Measurements from ENCODE around the gene VTN. TPM values are rescaled to one million over a fixed set of nuclear protein-coding genes. Genes with fewer than 3 reads are reported as not detected.
A peak's percentile ranks its signal among the peaks of the same experiment; 100 is the strongest.

Gene VTN
- polyA plus RNA-seq, 2 of the 4 experiments (the other 2 are of a cell fraction): 10.2 to 25.5 TPM

GRCh38 chr17:28334666-28335200 lies 35.4 kb downstream of the VTN start:
- H3K4me1 ChIP-seq: peaks cover 31% of the 10 kb centered on the region
- H3K4me3 ChIP-seq: peak overlapping the region; percentile 86
- peak overlapping the region; percentile 85 for H3K4me2 ChIP-seq
- ATAC-seq (peak; percentile 0 to 4; a peak in 3 of 6 replicates), DNase-seq (ENCODE audit: low read depth in 1 of 2, low spot score in 1 of 2) (no peak), FAIRE-seq (no peak)
- peak overlapping the region; percentile 80 to 86 for H3K27ac ChIP-seq
- POLR2A ChIA-PET: interaction anchor here (0.8 to 2.1 kb wide), 11 partner anchors 10 to 442 kb away, joined by 3 to 65 read pairs (median 3); partner anchors contain the start of genes POLDIP2 and TMEM97
- CTCF ChIA-PET: interaction anchor here (1.1 to 7.0 kb wide), 9 partner anchors 9 to 109 kb away, joined by 4 to 41 read pairs (median 8); partner anchors contain the start of genes POLDIP2 and TMEM97
- no peaks in the 10 kb centered on the region for H3K9me3 ChIP-seq
- TF ChIP-seq MYC (IDR thresholded peaks at IDR 0.05; ENCODE audit: borderline replicate concordance, low read length) (no peak), HOXB5 (CRISPR knock-in tag; IDR thresholded peaks at IDR 0.05) (no peak), USF2 (IDR thresholded peaks at IDR 0.05) (no peak), MAFK (IDR thresholded peaks at IDR 0.05; ENCODE audit: partially characterized antibody) (no peak), BCL3 (IDR thresholded peaks at IDR 0.05) (0 out of 3 replicates have a peak, but pooled peaks have one; percentile 5), FOSL2 (IDR thresholded peaks at IDR 0.05) (no peak), FOSL2 (CRISPR knock-in tag; IDR thresholded peaks at IDR 0.05) (no peak)
- 9% methylated on average over 18 of the region's 18 CpGs for WGBS (ENCODE audit: missing lambda C conversion rate)

GRCh38 chr17:28334171-28334570 lies 35.9 kb downstream of the VTN start:
- ChIA-PET CTCF (interaction anchor here (1.1 to 7.0 kb wide), 5 partner anchors 8 to 101 kb away, joined by 4 to 41 read pairs (median 12); partner anchors contain the start of gene TMEM97), POLR2A (interaction anchor here (0.8 to 2.0 kb wide), 2 partner anchors 23 to 48 kb away, joined by 3 to 6 read pairs; partner anchors contain the start of gene POLDIP2)
- H3K4me1 ChIP-seq: peaks cover 31% of the 10 kb centered on the region
- WGBS (ENCODE audit: missing lambda C conversion rate): 65% methylated on average over 6 of the region's 6 CpGs
- H3K27ac ChIP-seq: peak overlapping the region in 1 of 2 experiments; percentile 86; a peak in 1 of 6 replicates
- peak overlapping the region; percentile 86 for H3K4me3 ChIP-seq
- TF ChIP-seq HES2 (IDR thresholded peaks at IDR 0.05): no peak
- no peak for TF ChIP-seq TP53 (CRISPR knock-in tag; IDR thresholded peaks at IDR 0.05)
- H3K4me2 ChIP-seq: peak overlapping the region; percentile 85
- ATAC-seq (no peak), DNase-seq (ENCODE audit: low read depth in 1 of 2, low spot score in 1 of 2) (no peak), FAIRE-seq (no peak)
- H3K9me3 ChIP-seq: no peaks in the 10 kb centered on the region

- ChIA-PET CTCF (interaction anchor here (0.7 to 7.0 kb wide), 7 partner anchors 13 to 144 kb away, joined by 3 to 39 read pairs (median 4); partner anchors contain the start of gene TMEM97), POLR2A (interaction anchor here (2.0 kb wide), 1 partner anchor 24 kb away, joined by 6 read pairs; the partner anchor contains the start of gene POLDIP2)
- 45% methylated on average over 1 of the region's 1 CpG for WGBS (ENCODE audit: missing lambda C conversion rate)
These were observed 36.9 kb downstream of the VTN start for GRCh38 chr17:28333083-28333746.

More at GRCh38 chr17:28333083-28333746, 36.9 kb downstream of the VTN start:
- FAIRE-seq: no peak
- no peak for ATAC-seq
- H3K4me3 ChIP-seq: no peak overlapping the region
- DNase-seq (ENCODE audit: low read depth in 1 of 2, low spot score in 1 of 2): no peak
- no peak overlapping the region for H3K27ac ChIP-seq
- no peak overlapping the region; the same call in 2 of the 3 replicates for H3K4me2 ChIP-seq
- H3K4me1 ChIP-seq: peaks cover 26% of the 10 kb centered on the region
- TF ChIP-seq TFCP2L1 (CRISPR knock-in tag; IDR thresholded peaks at IDR 0.05) (no peak), PBX3 (IDR thresholded peaks at IDR 0.05) (no peak), HDAC2 (IDR thresholded peaks at IDR 0.05) (no peak), ESRRA (IDR thresholded peaks at IDR 0.05; ENCODE audit: borderline replicate concordance, low read length) (no peak), SREBF2 (IDR thresholded peaks at IDR 0.05) (no peak), REST (IDR thresholded peaks at IDR 0.05) (no peak), RFX5 (IDR thresholded peaks at IDR 0.05) (no peak), USF2 (IDR thresholded peaks at IDR 0.05) (no peak), HES2 (IDR thresholded peaks at IDR 0.05) (no peak)
- no peaks in the 10 kb centered on the region for H3K9me3 ChIP-seq

Measured in A549 (cell line).